ENCODE measurements around the gene C1R.
"Not testable (repeated sequence)": the region's sequence is repeated elsewhere in the genome, so short reads cannot be mapped to it uniquely, and the experiment has no call there.

Gene C1R

DNA sequence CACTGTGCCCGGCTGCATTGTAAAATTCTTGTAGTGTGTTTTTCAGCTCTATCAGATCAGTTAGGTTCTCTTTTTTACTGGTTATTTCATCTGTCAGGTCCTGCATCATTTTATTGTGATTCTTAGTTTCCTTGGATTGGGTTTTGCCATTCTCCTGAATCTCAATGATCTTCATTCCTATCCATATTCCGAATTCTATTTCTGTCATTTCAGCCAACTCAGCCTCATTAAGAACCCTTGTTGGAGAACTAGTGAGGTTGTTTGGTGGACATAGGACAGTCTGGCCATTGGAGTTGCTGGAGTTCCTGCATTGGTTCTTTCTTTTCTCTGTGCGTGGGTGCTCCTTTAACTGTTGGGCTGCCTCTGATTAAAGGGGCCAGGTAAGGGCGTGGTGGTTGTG is 37.3 kb downstream of the C1R start:
- H3K4me3 ChIP-seq (ENCODE audit: low read depth, low read length): no peak overlapping the region

DNA sequence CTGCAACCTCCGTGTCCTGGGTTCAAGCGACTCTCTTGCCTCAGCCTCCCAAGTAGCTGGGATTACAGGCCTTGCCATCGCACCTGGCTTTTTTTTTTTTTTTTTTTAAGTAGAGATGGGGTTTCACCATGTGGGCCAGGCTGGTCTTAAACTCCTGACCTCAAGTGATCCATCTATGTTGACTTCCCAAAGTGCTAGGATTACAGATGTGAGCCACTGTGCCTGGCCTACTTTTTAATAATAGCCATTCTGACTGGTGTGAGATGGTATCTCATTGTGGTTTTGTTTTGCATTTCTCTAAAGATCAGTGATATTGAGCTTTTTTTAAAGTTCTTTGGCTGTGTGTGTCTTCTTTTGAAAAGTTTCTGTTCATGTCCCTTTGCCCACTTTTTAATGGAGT is 42.3 kb downstream of the C1R start:
- not testable (repeated sequence) for DNase-seq (ENCODE audit: low read depth); H3K4me3 ChIP-seq (ENCODE audit: low read depth, low read length)

More for the DNA sequence above, 37.3 kb downstream of the C1R start:
- no peak for DNase-seq (ENCODE audit: low read depth)
- TF ChIP-seq POLR2A (IDR thresholded peaks at IDR 0.05; ENCODE audit: extremely low read depth, insufficient read length) (no peak), MYC (IDR thresholded peaks at IDR 0.05; ENCODE audit: low read depth, low read length) (no peak)
- TF ChIP-seq, protein P1, sequence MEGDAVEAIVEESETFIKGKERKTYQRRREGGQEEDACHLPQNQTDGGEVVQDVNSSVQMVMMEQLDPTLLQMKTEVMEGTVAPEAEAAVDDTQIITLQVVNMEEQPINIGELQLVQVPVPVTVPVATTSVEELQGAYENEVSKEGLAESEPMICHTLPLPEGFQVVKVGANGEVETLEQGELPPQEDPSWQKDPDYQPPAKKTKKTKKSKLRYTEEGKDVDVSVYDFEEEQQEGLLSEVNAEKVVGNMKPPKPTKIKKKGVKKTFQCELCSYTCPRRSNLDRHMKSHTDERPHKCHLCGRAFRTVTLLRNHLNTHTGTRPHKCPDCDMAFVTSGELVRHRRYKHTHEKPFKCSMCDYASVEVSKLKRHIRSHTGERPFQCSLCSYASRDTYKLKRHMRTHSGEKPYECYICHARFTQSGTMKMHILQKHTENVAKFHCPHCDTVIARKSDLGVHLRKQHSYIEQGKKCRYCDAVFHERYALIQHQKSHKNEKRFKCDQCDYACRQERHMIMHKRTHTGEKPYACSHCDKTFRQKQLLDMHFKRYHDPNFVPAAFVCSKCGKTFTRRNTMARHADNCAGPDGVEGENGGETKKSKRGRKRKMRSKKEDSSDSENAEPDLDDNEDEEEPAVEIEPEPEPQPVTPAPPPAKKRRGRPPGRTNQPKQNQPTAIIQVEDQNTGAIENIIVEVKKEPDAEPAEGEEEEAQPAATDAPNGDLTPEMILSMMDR (IDR thresholded peaks at IDR 0.05; ENCODE audit: low read depth, low read length): no peak
- TF ChIP-seq, protein P2, sequence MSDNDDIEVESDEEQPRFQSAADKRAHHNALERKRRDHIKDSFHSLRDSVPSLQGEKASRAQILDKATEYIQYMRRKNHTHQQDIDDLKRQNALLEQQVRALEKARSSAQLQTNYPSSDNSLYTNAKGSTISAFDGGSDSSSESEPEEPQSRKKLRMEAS (IDR thresholded peaks at IDR 0.05; ENCODE audit: low read depth, low read length): no peak

DNA sequence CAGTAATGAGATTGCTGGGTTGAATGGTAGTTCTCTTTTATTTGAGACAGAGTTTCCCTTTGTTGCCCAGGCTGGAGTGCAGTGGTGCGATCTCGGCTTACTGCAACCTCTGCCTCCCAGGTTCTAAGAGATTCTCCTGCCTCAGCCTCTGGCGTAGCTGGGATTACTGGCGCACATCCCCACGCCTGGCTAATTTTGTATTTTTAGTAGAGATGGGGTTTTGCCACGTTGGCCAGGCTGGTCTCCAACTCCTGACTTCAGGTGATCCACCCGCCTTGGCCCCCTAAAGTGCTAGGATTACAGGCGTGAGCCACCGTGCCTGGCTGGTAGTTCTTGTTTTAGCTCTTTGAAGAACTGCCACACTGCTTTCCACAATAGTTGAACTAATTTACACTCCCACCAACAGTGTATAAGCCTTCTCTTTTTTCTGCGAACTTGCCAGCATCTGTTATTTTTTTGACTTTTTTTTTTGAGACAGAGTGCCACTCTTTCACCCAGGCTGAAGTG is 42.7 kb downstream of the C1R start:
- DNase-seq (ENCODE audit: low read depth); H3K4me3 ChIP-seq (ENCODE audit: low read depth, low read length): not testable (repeated sequence)

DNA sequence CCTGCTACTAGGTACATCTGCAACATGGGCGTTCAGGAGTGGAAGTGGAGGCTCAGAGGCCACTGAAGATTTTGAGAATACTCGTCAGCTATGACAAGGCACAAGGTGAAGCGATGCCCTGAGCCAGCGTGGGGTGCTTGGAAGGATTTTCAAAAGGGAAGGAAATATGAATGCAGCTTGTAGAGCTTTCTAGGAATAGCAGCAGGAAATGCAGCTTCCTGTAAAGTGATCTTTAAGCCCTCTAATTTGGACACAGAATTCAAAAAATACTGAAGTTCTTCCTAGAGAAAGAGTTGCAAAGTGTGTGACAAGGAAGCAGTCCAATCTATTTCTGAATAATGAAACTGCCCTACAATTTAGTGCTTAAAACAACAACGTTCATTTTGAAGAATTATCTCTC is 44.9 kb downstream of the C1R start:
- TF ChIP-seq POLR2A (IDR thresholded peaks at IDR 0.05; ENCODE audit: extremely low read depth, insufficient read length) (no peak), MYC (IDR thresholded peaks at IDR 0.05; ENCODE audit: low read depth, low read length) (no peak)
- TF ChIP-seq, protein P2 (IDR thresholded peaks at IDR 0.05; ENCODE audit: low read depth, low read length): no peak
- TF ChIP-seq, protein P1 (IDR thresholded peaks at IDR 0.05; ENCODE audit: low read depth, low read length): no peak

DNA sequence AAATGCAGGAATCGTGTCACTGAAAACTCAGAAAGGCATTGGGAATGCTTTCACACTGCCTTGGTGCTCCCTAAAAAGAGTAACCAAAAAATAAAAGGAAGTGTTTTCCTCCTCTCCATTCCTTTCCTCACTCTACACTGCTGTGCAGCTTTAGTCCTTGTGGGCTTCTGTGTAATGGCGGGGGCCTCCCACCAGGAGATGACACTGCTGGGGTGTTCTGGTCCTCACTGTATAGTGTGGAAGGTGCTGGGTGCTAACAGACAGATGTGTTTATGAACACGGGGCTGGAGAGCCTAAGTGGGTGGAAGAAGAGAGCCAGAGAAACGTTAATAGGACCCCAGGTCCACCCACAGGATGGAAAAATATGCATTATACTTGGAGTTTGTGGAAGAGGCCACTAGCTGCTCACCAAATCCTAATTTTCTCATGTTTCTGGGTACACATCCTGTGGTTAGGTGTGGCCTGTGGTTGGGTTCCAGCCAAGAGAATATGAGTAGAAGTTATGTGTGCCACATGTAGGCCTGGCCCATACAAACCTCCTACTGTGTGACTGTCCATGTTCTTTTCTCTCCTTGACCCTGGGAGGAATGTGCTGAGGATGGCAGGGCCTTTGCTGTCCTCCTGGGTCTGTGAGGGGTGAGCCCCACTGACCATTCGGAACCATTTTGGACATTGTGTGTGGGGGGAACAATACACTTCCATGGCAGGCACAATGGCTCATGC is 45.7 kb downstream of the C1R start:
- no peak overlapping the region for H3K4me3 ChIP-seq (ENCODE audit: low read depth, low read length)
- DNase-seq (ENCODE audit: low read depth): no peak
- TF ChIP-seq POLR2A (IDR thresholded peaks at IDR 0.05; ENCODE audit: extremely low read depth, insufficient read length): no peak
- TF ChIP-seq MYC (IDR thresholded peaks at IDR 0.05; ENCODE audit: low read depth, low read length): no peak
- TF ChIP-seq, protein P2 (IDR thresholded peaks at IDR 0.05; ENCODE audit: low read depth, low read length): no peak
- TF ChIP-seq, protein P1 (IDR thresholded peaks at IDR 0.05; ENCODE audit: low read depth, low read length): no peak

More for the DNA sequence above, 44.9 kb downstream of the C1R start:
- H3K4me3 ChIP-seq (ENCODE audit: low read depth, low read length): no peak overlapping the region
- no peak for DNase-seq (ENCODE audit: low read depth)

DNA sequence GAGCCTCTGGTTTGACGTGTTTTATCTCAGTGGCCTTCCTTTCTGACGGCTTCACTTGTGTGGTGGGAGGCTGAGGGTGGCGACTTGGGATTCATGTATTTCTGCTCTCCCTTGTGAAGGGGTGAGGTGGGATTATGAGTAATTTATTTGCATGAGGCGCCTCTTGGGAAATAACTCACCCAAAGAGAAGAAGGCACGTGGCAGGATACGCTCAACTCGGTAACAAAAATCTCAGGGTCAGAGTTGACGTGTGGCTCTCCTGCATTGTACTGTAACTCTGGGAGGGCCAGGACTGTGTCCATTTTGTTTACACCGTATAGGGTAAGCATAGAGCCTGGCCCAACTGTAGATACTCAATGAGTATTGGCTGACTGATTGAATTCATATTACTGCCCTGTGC is 46.3 kb downstream of the C1R start:
- peak; percentile 16 for DNase-seq (ENCODE audit: low read depth)
- H3K4me3 ChIP-seq (ENCODE audit: low read depth, low read length): no peak overlapping the region
- TF ChIP-seq, protein P1 (IDR thresholded peaks at IDR 0.05; ENCODE audit: low read depth, low read length): no peak
- TF ChIP-seq MYC (IDR thresholded peaks at IDR 0.05; ENCODE audit: low read depth, low read length): no peak
- TF ChIP-seq, protein P2 (IDR thresholded peaks at IDR 0.05; ENCODE audit: low read depth, low read length): no peak
- TF ChIP-seq POLR2A (IDR thresholded peaks at IDR 0.05; ENCODE audit: extremely low read depth, insufficient read length): no peak

DNA sequence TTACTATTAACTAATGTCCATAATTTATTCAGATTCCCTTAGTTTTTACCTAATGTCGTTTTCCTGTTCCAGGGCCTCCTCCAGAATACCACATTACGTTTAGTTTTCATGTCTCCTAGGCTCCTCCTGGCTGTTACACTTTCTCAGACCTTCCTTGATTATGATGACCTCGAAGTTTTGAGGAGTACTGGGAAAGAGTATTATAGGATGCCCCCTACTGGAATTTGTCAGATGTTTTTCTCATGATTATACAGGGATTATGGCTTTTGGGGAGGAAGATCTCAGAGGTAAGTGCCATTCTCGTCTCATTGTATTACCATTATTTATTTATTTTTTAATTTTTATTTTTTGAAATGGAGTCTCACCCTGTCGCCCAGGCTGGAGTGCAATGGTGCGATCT is 49.4 kb downstream of the C1R start:
- TF ChIP-seq, protein P1 (IDR thresholded peaks at IDR 0.05; ENCODE audit: low read depth, low read length): peak; percentile 36
- TF ChIP-seq POLR2A (IDR thresholded peaks at IDR 0.05; ENCODE audit: extremely low read depth, insufficient read length): no peak
- H3K4me3 ChIP-seq (ENCODE audit: low read depth, low read length): no peak overlapping the region
- DNase-seq (ENCODE audit: low read depth): peak; percentile 70

Measured in NB4 (cell line).